Coronary artery (tissue), 2 donors: ENCODE results near the gene PSD2.

Experiments used
- DNase-seq: peaks from one replicate; pipeline ENCODE4 v3.0.0-alpha.2; 2017; ENCODE audit warnings: low spot score
- H3K27ac ChIP-seq, 2 donors: fragments of 200-600 bp; sonication (generic); one replicate each; pipeline ENCODE4 v1.5.1; 2016 to 2019
- H3K4me3 ChIP-seq: fragments of 200-600 bp; sonication (generic); 2 replicates; pipeline ENCODE4 v1.5.1; 2016; ENCODE audit warnings: mild to moderate bottlenecking, moderate library complexity
- CTCF ChIP-seq: fragments of 200-600 bp; sonication (generic); IDR thresholded peaks from one replicate; pipeline ENCODE4 v1.5.1; 2019; ENCODE audit warnings: antibody characterized with exemption

Gene PSD2

GRCh38 chr5:139885172-139885856 lies 89.7 kb downstream of the PSD2 start:
- DNase-seq: no peak
- no peak for TF ChIP-seq CTCF
- H3K27ac ChIP-seq: no peak overlapping the region
- H3K4me3 ChIP-seq: no peak overlapping the region

GRCh38 chr5:139885857-139886208 lies 90.2 kb downstream of the PSD2 start:
- no peak overlapping the region for H3K27ac ChIP-seq
- no peak for TF ChIP-seq CTCF
- H3K4me3 ChIP-seq: no peak overlapping the region
- no peak for DNase-seq

- DNase-seq: no peak
- Histone ChIP-seq H3K4me3 (no peak overlapping the region), H3K27ac (no peak overlapping the region)
- no peak for TF ChIP-seq CTCF
Observed at GRCh38 chr5:139886213-139886612, 90.6 kb downstream of the PSD2 start.

GRCh38 chr5:139888370-139888769 lies 92.8 kb downstream of the PSD2 start:
- no peak overlapping the region for H3K27ac ChIP-seq
- TF ChIP-seq CTCF: no peak
- H3K4me3 ChIP-seq: no peak overlapping the region
- DNase-seq: no peak

- H3K4me3 ChIP-seq: no peak overlapping the region
- no peak overlapping the region for H3K27ac ChIP-seq
- no peak for DNase-seq
- TF ChIP-seq CTCF: no peak
Observed at GRCh38 chr5:139889410-139889809, 93.8 kb downstream of the PSD2 start.

GRCh38 chr5:139893873-139894272 lies 98.3 kb downstream of the PSD2 start:
- DNase-seq: no peak
- no peak overlapping the region for H3K4me3 ChIP-seq
- H3K27ac ChIP-seq: no peak overlapping the region
- TF ChIP-seq CTCF: no peak
